H9 (cell line): ENCODE measurements around the gene ARID2. TPM values are rescaled to one million over a fixed set of nuclear protein-coding genes. Genes with fewer than 3 reads are reported as not detected.

ENCODE experiments used
- DNase-seq: peaks from one replicate; pipeline ENCODE4 v3.0.0-alpha.2; 2017
- H2AFZ ChIP-seq: one replicate; pipeline ENCODE4 v1.6.1; 2013; ENCODE audit warnings: mild to moderate bottlenecking, low read length, control low read depth, moderate library complexity
- H2AK5ac ChIP-seq: 2 replicates; pipeline ENCODE4 v1.6.1; 2013; ENCODE audit warnings: low read length, control low read depth, mixed read lengths; ENCODE audit not compliant: insufficient read length
- H2BK120ac ChIP-seq: one replicate; pipeline ENCODE4 v1.6.1; 2013; ENCODE audit warnings: low read depth, mild to moderate bottlenecking, low read length, control low read depth, inconsistent platforms; ENCODE audit not compliant: poor library complexity, severe bottlenecking
- H2BK12ac ChIP-seq: 2 replicates; pipeline ENCODE4 v1.6.1; 2013; ENCODE audit warnings: low read length, control low read depth, mixed read lengths, low read depth; ENCODE audit not compliant: insufficient read length
- H2BK15ac ChIP-seq: 2 replicates; pipeline ENCODE4 v1.6.1; 2013; ENCODE audit warnings: low read depth, low read length, control low read depth
- H2BK20ac ChIP-seq: one replicate; pipeline ENCODE4 v1.6.1; 2013; ENCODE audit warnings: low read depth, mild to moderate bottlenecking, low read length, control low read depth, inconsistent platforms; ENCODE audit not compliant: poor library complexity, severe bottlenecking
- H2BK5ac ChIP-seq: 2 replicates; pipeline ENCODE4 v1.6.1; 2013; ENCODE audit warnings: low read length, control low read depth, mixed read lengths; ENCODE audit not compliant: insufficient read length
- H3K14ac ChIP-seq: 2 replicates; pipeline ENCODE4 v1.6.1; 2013; ENCODE audit warnings: low read length, control low read depth; ENCODE audit not compliant: insufficient read depth
- H3K18ac ChIP-seq: 2 replicates; pipeline ENCODE4 v1.6.1; 2013; ENCODE audit warnings: low read depth, mild to moderate bottlenecking, mixed read lengths, low read length, control low read depth; ENCODE audit not compliant: insufficient read length
- H3K23ac ChIP-seq: 2 replicates; pipeline ENCODE4 v1.6.1; 2013; ENCODE audit warnings: low read length, control low read depth, mixed read lengths, low read depth; ENCODE audit not compliant: insufficient read length
- H3K23me2 ChIP-seq: 2 replicates; pipeline ENCODE4 v1.6.1; 2013; ENCODE audit warnings: low read depth, mild to moderate bottlenecking, mixed read lengths, low read length, control low read depth; ENCODE audit not compliant: insufficient read length, poor library complexity, severe bottlenecking
- H3K27ac ChIP-seq: 2 replicates; pipeline ENCODE4 v1.5.1; 2013; ENCODE audit warnings: low read length, control low read depth, mixed read lengths, low read depth; ENCODE audit not compliant: insufficient read length
- H3K27me3 ChIP-seq: 2 replicates; pipeline ENCODE4 v1.6.1; 2013; ENCODE audit warnings: low read length, control low read depth, inconsistent platforms; ENCODE audit not compliant: insufficient read depth
- H3K4ac ChIP-seq: 2 replicates; pipeline ENCODE4 v1.6.1; 2013; ENCODE audit warnings: low read depth, mild to moderate bottlenecking, control low read depth, inconsistent platforms, low read length, moderate library complexity
- H3K4me1 ChIP-seq: 2 replicates; pipeline ENCODE4 v1.6.1; 2013; ENCODE audit warnings: low read length, control low read depth, inconsistent platforms; ENCODE audit not compliant: insufficient read depth
- H3K4me2 ChIP-seq: 2 replicates; pipeline ENCODE4 v1.6.1; 2013; ENCODE audit warnings: low read length, control low read depth, mixed read lengths; ENCODE audit not compliant: insufficient read length, insufficient read depth
- H3K56ac ChIP-seq: 2 replicates; pipeline ENCODE4 v1.6.1; 2013; ENCODE audit warnings: low read depth, mild to moderate bottlenecking, mixed read lengths, low read length, control low read depth; ENCODE audit not compliant: insufficient read length
- H3K79me1 ChIP-seq: 2 replicates; pipeline ENCODE4 v1.6.1; 2013; ENCODE audit warnings: low read depth, mild to moderate bottlenecking, moderate library complexity, low read length, control low read depth, inconsistent platforms; ENCODE audit not compliant: insufficient read depth, poor library complexity, severe bottlenecking
- H3K79me2 ChIP-seq: 2 replicates; pipeline ENCODE4 v1.6.1; 2013; ENCODE audit warnings: low read length, control low read depth, inconsistent platforms; ENCODE audit not compliant: insufficient read depth
- H3K9ac ChIP-seq: 2 replicates; pipeline ENCODE4 v1.6.1; 2013; ENCODE audit warnings: low read length, control low read depth, mixed read lengths; ENCODE audit not compliant: insufficient read length; ENCODE audit errors: extremely low read depth
- H3K9me3 ChIP-seq: one replicate; pipeline ENCODE4 v1.6.1; 2013; ENCODE audit warnings: low read depth, low read length, inconsistent platforms; ENCODE audit not compliant: control insufficient read depth
- H3T11ph ChIP-seq: one replicate; pipeline ENCODE4 v1.6.1; 2013; ENCODE audit warnings: mild to moderate bottlenecking, low read length, control low read depth, inconsistent platforms
- H4K20me1 ChIP-seq: one replicate; pipeline ENCODE4 v1.6.1; 2013; ENCODE audit not compliant: control insufficient read depth, insufficient read length, insufficient read depth
- H4K5ac ChIP-seq: 2 replicates; pipeline ENCODE4 v1.6.1; 2013; ENCODE audit warnings: low read depth, mild to moderate bottlenecking, mixed read lengths, low read length, control low read depth; ENCODE audit not compliant: insufficient read length
- H4K8ac ChIP-seq: replicated peaks from 2 replicates; pipeline ENCODE4 v1.6.1; 2013; ENCODE audit warnings: low read length, control low read depth, mixed read lengths, low read depth; ENCODE audit not compliant: insufficient read length
- H4K91ac ChIP-seq: 2 replicates; pipeline ENCODE4 v1.6.1; 2013; ENCODE audit warnings: low read depth, mild to moderate bottlenecking, moderate library complexity, mixed read lengths, low read length, control low read depth; ENCODE audit not compliant: insufficient read length
- H3K27ac Mint-ChIP-seq, 3 experiments: 2 replicates in 2 of 3; 3 replicates in 1 of 3; pipeline ENCODE4 v1.8.0; 2020 to 2021; ENCODE audit warnings: mixed read lengths in 3 of 3, mild to moderate bottlenecking in 1 of 3, moderate library complexity in 1 of 3
- H3K27me3 Mint-ChIP-seq: 2 replicates; pipeline ENCODE4 v1.8.0; 2021; ENCODE audit warnings: low read depth, mild to moderate bottlenecking, moderate library complexity, mixed read lengths
- H3K36me3 Mint-ChIP-seq, 3 experiments: 2 replicates in 2 of 3; 3 replicates in 1 of 3; pipeline ENCODE4 v1.8.0; 2020 to 2021; ENCODE audit warnings: low read depth in 3 of 3, mixed read lengths in 3 of 3; ENCODE audit not compliant: insufficient read depth in 1 of 3
- H3K4me1 Mint-ChIP-seq, 2 experiments: 2 replicates each; pipeline ENCODE4 v1.8.0; 2020; ENCODE audit warnings: mixed read lengths in 2 of 2
- H3K4me3 Mint-ChIP-seq, 2 experiments: 2 replicates in 1 of 2; 3 replicates in 1 of 2; pipeline ENCODE4 v1.8.0; 2020 to 2021; ENCODE audit warnings: mild to moderate bottlenecking in 2 of 2, mixed read lengths in 2 of 2, moderate library complexity in 1 of 2
- H3K9me3 Mint-ChIP-seq, 2 experiments: 2 replicates in 1 of 2; 3 replicates in 1 of 2; pipeline ENCODE4 v1.8.0; 2020; ENCODE audit warnings: mild to moderate bottlenecking in 2 of 2, mixed read lengths in 2 of 2, moderate library complexity in 1 of 2
- CTCF ChIP-seq: fragments of 200-600 bp; sonication (generic); conservative IDR thresholded peaks from 3 replicates; pipeline ENCODE4 v1.8.0; 2021; ENCODE audit warnings: antibody characterized with exemption, mild to moderate bottlenecking
- WGBS: extraction: QIAGEN DNeasy Blood & Tissue Kit; methylation state at CpG from one replicate; pipeline ENCODE4 v1.1.7; 2013; ENCODE audit warnings: missing lambda C conversion rate, low lambda C conversion rate, mixed read lengths; ENCODE audit not compliant: insufficient read length; ENCODE audit errors: extremely low coverage; 5-methylcytosine and 5-hydroxymethylcytosine counted together
- total RNA-seq: library from RNA; stranded (reverse); gene quantifications from 2 replicates; pipeline ENCODE4 v1.2.1, GENCODE V29; 2021

ARID2 gene
- total RNA-seq, 1 experiment from 2014 or later = 63.8 TPM

GRCh38 chr12:45730084-45730347 is 510 bp downstream of the ARID2 start:
- H3K9me3 Mint-ChIP-seq = peaks cover 0 to under 1% of the 10 kb centered on the region in 2 experiments; a peak in 3 of 5 replicates
- H3K36me3 Mint-ChIP-seq = peaks cover 15 to 28% (median 25%) of the 10 kb centered on the region in 3 experiments
- Histone ChIP-seq H3K18ac (peak overlapping the region; percentile 84), H4K91ac (no peak overlapping the region), H3K79me1 (no peaks in the 10 kb centered on the region), H2AFZ (no peak overlapping the region), H4K20me1 (no peaks in the 10 kb centered on the region), H3K9ac (peak overlapping the region; percentile 87), H3K27ac (no peak overlapping the region), H3K4ac (no peak overlapping the region; the same call in 1 of the 2 replicates), H2BK20ac (no peak overlapping the region), H2BK5ac (no peak overlapping the region), H3K56ac (no peak overlapping the region), H3K27me3 (no peaks in the 10 kb centered on the region), H2BK12ac (no peak overlapping the region), H2BK120ac (peak overlapping the region; percentile 93), H3K9me3 (no peaks in the 10 kb centered on the region), H3K14ac (peak overlapping the region; percentile 62; the same call in 1 of the 2 replicates), H3K23ac (no peak overlapping the region), H2AK5ac (no peak overlapping the region), H4K8ac (no peak overlapping the region), H3K79me2 (peaks cover 4% of the 10 kb centered on the region; the same call in 1 of the 2 replicates), H3K23me2 (peaks cover 7% of the 10 kb centered on the region), H3T11ph (no peak overlapping the region), H3K4me1 (no peaks in the 10 kb centered on the region), H2BK15ac (no peak overlapping the region), H3K4me2 (peak overlapping the region; percentile 55), H4K5ac (no peak overlapping the region)
- H3K27me3 Mint-ChIP-seq = no peaks in the 10 kb centered on the region
- no peak for DNase-seq
- no CpG with 5 or more reads among the region's 26 CpGs for WGBS
- H3K27ac Mint-ChIP-seq = peak overlapping the region in 2 of 3 experiments; percentile 99; a peak in 4 of 7 replicates
- H3K4me3 Mint-ChIP-seq = peak overlapping the region; percentile 90 to 99
- no peak for TF ChIP-seq CTCF
- peaks cover 19 to 24% of the 10 kb centered on the region in 2 experiments for H3K4me1 Mint-ChIP-seq
